Ovary (tissue), 9 donors: ENCODE results near the gene EFNA1. TPM values are rescaled to one million over a fixed set of nuclear protein-coding genes. Genes with fewer than 3 reads are reported as not detected.
A peak's percentile ranks its signal among the peaks of the same experiment; 100 is the strongest.

ENCODE experiments used
- DNase-seq, 5 donors: peaks; one replicate each; pipeline ENCODE4 v3.0.0-alpha.2; 2019 to 2020
- H3K27ac ChIP-seq, 2 donors: fragments of 200-600 bp; one replicate each; pipeline versions ENCODE4 v1.5.1 to v1.8.0; 2019 to 2022
- H3K27me3 ChIP-seq: fragments of 200-600 bp; one replicate; pipeline ENCODE4 v1.8.0; 2022
- H3K36me3 ChIP-seq: fragments of 200-600 bp; sonication (generic); one replicate; pipeline ENCODE4 v1.5.1; 2019
- H3K4me1 ChIP-seq: one replicate; pipeline ENCODE4 v1.8.1; 2013; ENCODE audit warnings: mild to moderate bottlenecking, moderate library complexity; ENCODE audit not compliant: insufficient read depth
- H3K4me3 ChIP-seq: fragments of 200-600 bp; sonication (generic); one replicate; pipeline ENCODE4 v1.5.1; 2017
- H3K9me3 ChIP-seq, 2 donors: fragments of 200-600 bp in 1 of 2; sonication (generic) in 1 of 2; one replicate each; pipeline versions ENCODE4 v1.5.1 to v1.8.1; 2013 to 2019; ENCODE audit warnings: mild to moderate bottlenecking in 1 of 2, moderate library complexity in 1 of 2
- EP300 ChIP-seq: sonication (generic); formaldehyde crosslinking; IDR thresholded peaks from one replicate; pipeline ENCODE4 v1.6.1; 2017; ENCODE audit warnings: antibody characterized with exemption
- POLR2A ChIP-seq: fragments of 450-650 bp; IDR thresholded peaks from one replicate; pipeline ENCODE4 v1.6.1; 2017; ENCODE audit warnings: antibody characterized with exemption, mild to moderate bottlenecking, moderate library complexity
- WGBS, 3 donors: extraction: QIAGEN DNeasy Blood & Tissue Kit in 1 of 3; methylation state at CpG; one replicate each; pipeline versions ENCODE4 v1.1.5 to v1.1.7; 2013 to 2017; 5-methylcytosine and 5-hydroxymethylcytosine counted together
- intact Hi-C, 4 donors: fragments of 100-400 bp; cut with DNase I; formaldehyde crosslinking; loops; one replicate each; pipeline versions ENCODE4 v1.11.0 to v1.15.1; 2022 to 2023
- polyA plus RNA-seq, 2 donors: library from polyadenylated mRNA; stranded (reverse); fragments of 200-250 nt in 1 of 2; fragments of 350-450 nt in 1 of 2; fragmentation: Illumina TruSeq in 1 of 2; extraction: RNeasy Lipid Tissue Mini Kit (QIAGEN cat#74804) in 1 of 2; gene quantifications; one replicate each; pipeline ENCODE4 v1.2.3, GENCODE V29; 2013 to 2014
- total RNA-seq, 7 donors: library from RNA; depleted of rRNA in 2 of 7; stranded (reverse); fragments of >200 nt in 2 of 7; fragmentation: NEBNext Ultra II Directional in 3 of 7; extraction: Animal tissue kit (Norgen Biotek cat#: 25700) in 3 of 7; gene quantifications; one replicate each; pipeline versions ENCODE4 v1.1.0 to v1.2.4, GENCODE V29; 2016 to 2023
- TF ChIP-seq, protein P1 (sequence below), 3 donors: fragments of 450-650 bp in 2 of 3; fragments of 200-600 bp in 1 of 3; IDR thresholded peaks; one replicate each; pipeline versions ENCODE4 v1.5.1 to v1.8.0; 2016 to 2022; ENCODE audit warnings: antibody characterized with exemption in 3 of 3, mild to moderate bottlenecking in 1 of 3
- donor health status: DM: no; HTN: no; CAD: no; lungs with moderate emphysema.
- donor health status: DM: no; HTN: no; CAD: no.
- donor health status: Bipolar disorder and iron deficiency.
- donor health status: DM: yes; HTN: yes; CAD: no.
- donor health status: DM: no; HTN: no; CAD: no.
- donor health status: DM: yes; HTN: yes; CAD: no.

The EFNA1 gene
- total and polyA plus RNA-seq, 9 donors, result 12.1 to 51.6 (median 18.6) TPM

DNA sequence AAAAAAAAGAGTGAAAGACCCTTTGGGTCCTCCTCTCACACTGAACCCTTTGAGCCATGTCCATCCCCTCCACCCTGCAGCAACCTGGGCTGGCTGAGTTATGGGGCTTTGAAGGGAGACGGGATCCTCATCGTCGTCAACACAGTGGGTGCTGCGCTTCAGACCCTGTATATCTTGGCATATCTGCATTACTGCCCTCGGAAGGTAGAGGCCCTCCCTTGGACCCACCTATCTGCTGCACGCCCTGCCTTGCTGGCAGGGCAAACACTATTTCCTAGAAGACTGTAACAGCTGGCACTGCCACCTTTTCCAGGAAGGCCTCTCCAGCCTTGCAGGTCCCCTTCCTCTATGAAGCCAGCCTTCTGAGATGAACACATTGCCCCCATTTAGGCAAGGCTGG is 9.1 kb downstream of the EFNA1 start:
- Histone ChIP-seq H3K4me1 (peaks cover 6% of the 10 kb centered on the region), H3K4me3 (peak overlapping the region; percentile 72), H3K36me3 (no peaks in the 10 kb centered on the region), H3K9me3 (no peaks in the 10 kb centered on the region), H3K27me3 (no peaks in the 10 kb centered on the region), H3K27ac (no peak overlapping the region)
- no peak for DNase-seq
- WGBS, 3 donors, result 31 to 35% (median 33%) methylated on average over 6 of the region's 6 CpGs
- intact Hi-C loops, result loop anchor here in 1 of 4 donors (5.0 kb wide), 1 partner anchor 36 kb away; the partner anchor contains the start of genes KRTCAP2 and TRIM46
- TF ChIP-seq EP300 (no peak), POLR2A (no peak)
- TF ChIP-seq, protein P1, sequence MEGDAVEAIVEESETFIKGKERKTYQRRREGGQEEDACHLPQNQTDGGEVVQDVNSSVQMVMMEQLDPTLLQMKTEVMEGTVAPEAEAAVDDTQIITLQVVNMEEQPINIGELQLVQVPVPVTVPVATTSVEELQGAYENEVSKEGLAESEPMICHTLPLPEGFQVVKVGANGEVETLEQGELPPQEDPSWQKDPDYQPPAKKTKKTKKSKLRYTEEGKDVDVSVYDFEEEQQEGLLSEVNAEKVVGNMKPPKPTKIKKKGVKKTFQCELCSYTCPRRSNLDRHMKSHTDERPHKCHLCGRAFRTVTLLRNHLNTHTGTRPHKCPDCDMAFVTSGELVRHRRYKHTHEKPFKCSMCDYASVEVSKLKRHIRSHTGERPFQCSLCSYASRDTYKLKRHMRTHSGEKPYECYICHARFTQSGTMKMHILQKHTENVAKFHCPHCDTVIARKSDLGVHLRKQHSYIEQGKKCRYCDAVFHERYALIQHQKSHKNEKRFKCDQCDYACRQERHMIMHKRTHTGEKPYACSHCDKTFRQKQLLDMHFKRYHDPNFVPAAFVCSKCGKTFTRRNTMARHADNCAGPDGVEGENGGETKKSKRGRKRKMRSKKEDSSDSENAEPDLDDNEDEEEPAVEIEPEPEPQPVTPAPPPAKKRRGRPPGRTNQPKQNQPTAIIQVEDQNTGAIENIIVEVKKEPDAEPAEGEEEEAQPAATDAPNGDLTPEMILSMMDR (IDR thresholded peaks at IDR 0.05), result no peak

DNA sequence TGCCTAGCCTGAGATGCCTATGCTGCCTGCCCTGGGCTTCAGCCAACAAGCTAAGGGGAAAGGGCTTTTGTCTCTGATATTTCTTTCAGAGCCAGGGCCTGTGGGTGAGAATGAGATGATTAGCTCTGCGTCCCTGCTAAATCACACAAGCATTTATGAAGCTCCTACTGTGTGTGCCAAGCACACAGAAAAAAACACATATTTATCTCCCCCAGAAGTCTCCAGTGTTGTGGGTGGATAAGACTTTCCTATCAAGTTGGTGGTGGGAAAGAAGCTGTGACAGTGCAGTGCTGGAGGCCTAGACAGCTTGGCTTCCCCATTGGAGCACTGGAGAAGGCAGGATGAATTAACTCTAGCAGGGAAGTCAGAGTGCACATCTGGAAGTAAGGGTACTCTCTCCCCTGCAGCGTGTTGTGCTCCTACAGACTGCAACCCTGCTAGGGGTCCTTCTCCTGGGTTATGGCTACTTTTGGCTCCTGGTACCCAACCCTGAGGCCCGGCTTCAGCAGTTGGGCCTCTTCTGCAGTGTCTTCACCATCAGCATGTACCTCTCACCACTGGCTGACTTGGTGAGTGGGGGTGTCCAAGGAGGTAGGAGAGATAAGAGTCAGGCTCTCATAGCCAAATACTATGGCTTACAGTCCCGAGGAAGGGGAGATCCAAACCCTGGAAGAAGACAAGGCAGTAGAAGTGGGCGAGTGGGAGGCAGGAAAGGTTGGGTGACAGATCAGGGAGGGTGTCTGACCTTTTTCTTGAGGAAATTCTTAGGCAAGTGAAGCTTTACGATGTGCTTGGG is 9.7 kb downstream of the EFNA1 start:
- H3K4me3 ChIP-seq, result no peak overlapping the region
- no peaks in the 10 kb centered on the region for H3K27me3 ChIP-seq
- TF ChIP-seq EP300, result no peak
- TF ChIP-seq, protein P1 (IDR thresholded peaks at IDR 0.05), result no peak
- TF ChIP-seq POLR2A, result no peak
- H3K4me1 ChIP-seq, result peaks cover 6% of the 10 kb centered on the region
- intact Hi-C loops, result loop anchor here in 1 of 4 donors (5.0 kb wide), 1 partner anchor 35 kb away; the partner anchor contains the start of genes KRTCAP2 and TRIM46
- WGBS, 3 donors, result 74 to 82% (median 77%) methylated on average over 6 of the region's 6 CpGs
- DNase-seq, result no peak
- H3K27ac ChIP-seq, result no peak overlapping the region
- H3K9me3 ChIP-seq, result no peaks in the 10 kb centered on the region
- no peaks in the 10 kb centered on the region for H3K36me3 ChIP-seq

DNA sequence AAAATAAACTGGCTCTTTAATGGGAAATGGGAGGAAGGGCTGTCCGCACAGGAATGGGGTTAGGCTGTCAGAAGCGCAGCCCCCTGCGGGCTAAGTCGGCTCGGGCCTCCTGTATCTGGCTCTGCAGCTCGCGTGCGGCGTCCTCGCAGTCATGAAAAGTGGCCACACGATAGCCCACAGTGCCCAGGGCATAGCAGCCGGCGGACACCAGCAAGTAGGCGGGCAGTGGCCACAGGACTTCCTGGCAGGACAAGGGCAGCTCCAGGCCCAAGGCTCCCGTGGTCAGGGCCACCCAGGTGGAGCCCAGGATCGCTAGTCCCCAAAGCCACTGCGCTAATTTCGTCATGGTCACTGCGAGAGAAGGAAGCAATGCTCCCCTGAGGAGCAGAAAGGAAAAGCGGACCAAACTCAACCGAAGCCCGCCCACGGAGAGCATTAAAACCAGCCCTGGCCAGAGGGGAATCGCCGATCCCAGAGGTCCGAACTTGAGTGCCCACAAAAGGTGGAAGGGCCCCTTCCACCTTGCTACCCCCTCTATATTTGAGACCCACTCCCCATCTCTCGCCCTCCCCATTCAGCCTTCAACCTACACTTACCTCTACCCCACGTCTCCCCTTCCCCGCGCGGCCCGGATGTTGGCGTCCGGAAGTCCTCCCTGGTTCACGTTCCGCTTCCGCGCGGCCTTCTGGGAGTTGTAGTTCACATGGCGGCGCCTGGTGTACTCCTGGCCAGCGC is 12.4 kb downstream of the EFNA1 start, which contains the start of gene DPM3:
Gene DPM3, minus strand, starts transcription at position 637 of the 735 bp plus-strand sequence. Its CDS starts 291 bp downstream, at position 346.
- TF ChIP-seq POLR2A (peak; percentile 67), EP300 (no peak)
- TF ChIP-seq, protein P1 (IDR thresholded peaks at IDR 0.05), result no peak
- DNase-seq, result peak; percentile 82 to 91 (median 88)
- WGBS, 3 donors, result 0 to 1% (median 0%) methylated on average over 42 of the region's 42 CpGs
- H3K36me3 ChIP-seq, result no peaks in the 10 kb centered on the region
- intact Hi-C loops, result loop anchor here in 1 of 4 donors (5.0 kb wide), 1 partner anchor 32 kb away; the partner anchor contains the start of genes KRTCAP2 and TRIM46
- H3K27me3 ChIP-seq, result no peaks in the 10 kb centered on the region
- H3K27ac ChIP-seq, result peak within 1 kb of the TSS; percentile 59 to 76
- H3K4me1 ChIP-seq, result peaks cover 6% of the 10 kb centered on the region
- H3K4me3 ChIP-seq, result peak within 1 kb of the TSS; percentile 81
- H3K9me3 ChIP-seq, result no peaks in the 10 kb centered on the region

DNA sequence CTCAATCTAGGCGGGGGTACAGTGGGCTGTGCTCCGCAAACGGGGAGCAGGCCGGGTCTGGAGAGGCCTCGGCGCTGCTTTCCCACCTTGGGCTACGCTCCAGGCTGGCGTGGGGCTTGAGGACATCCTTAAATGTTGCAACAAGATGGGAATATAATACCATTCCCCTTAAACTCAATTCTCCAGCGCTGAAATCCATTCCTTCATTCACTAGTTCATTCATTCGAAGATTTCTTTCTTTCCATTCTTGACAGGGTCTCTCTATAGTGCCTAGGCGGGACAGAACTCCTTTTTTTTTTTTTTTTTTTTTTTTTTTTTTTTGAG is 12.9 kb downstream of the EFNA1 start:
- intact Hi-C loops, result no loop called here
- no peak overlapping the region for H3K27ac ChIP-seq
- 5 to 8% (median 7%) methylated on average over 11 of the region's 11 CpGs for WGBS, 3 donors
- no peak for DNase-seq
- peaks cover 6% of the 10 kb centered on the region for H3K4me1 ChIP-seq
- no peaks in the 10 kb centered on the region for H3K36me3 ChIP-seq
- TF ChIP-seq EP300 (no peak), POLR2A (no peak)
- TF ChIP-seq, protein P1 (IDR thresholded peaks at IDR 0.05), result no peak
- H3K4me3 ChIP-seq, result peak overlapping the region; percentile 81
- H3K27me3 ChIP-seq, result no peaks in the 10 kb centered on the region
- no peaks in the 10 kb centered on the region for H3K9me3 ChIP-seq
